Glutamatergic neuron (in vitro differentiated cells): Measurements from ENCODE around the gene ARIH2. TPM values are rescaled to one million over a fixed set of nuclear protein-coding genes. Genes with fewer than 3 reads are reported as not detected.

ENCODE experiments used
- DNase-seq: peaks from one replicate; pipeline ENCODE4 v3.0.0; 2022
- H3K27ac Mint-ChIP-seq: one replicate; pipeline ENCODE4 v1.8.0; 2020; ENCODE audit warnings: mild to moderate bottlenecking, mixed read lengths, inconsistent platforms; ENCODE audit not compliant: unreplicated experiment
- H3K27me3 Mint-ChIP-seq: one replicate; pipeline ENCODE4 v1.8.0; 2020; ENCODE audit warnings: mild to moderate bottlenecking, moderate library complexity, mixed read lengths, inconsistent platforms; ENCODE audit not compliant: unreplicated experiment
- H3K36me3 Mint-ChIP-seq: one replicate; pipeline ENCODE4 v1.8.0; 2020; ENCODE audit warnings: mild to moderate bottlenecking, mixed read lengths, inconsistent platforms; ENCODE audit not compliant: unreplicated experiment
- H3K4me1 Mint-ChIP-seq: one replicate; pipeline ENCODE4 v1.8.0; 2020; ENCODE audit warnings: mild to moderate bottlenecking, low read depth, mixed read lengths, inconsistent platforms; ENCODE audit not compliant: unreplicated experiment
- H3K4me3 Mint-ChIP-seq: one replicate; pipeline ENCODE4 v1.8.0; 2020; ENCODE audit warnings: mild to moderate bottlenecking, mixed read lengths, inconsistent platforms; ENCODE audit not compliant: unreplicated experiment
- H3K9me3 Mint-ChIP-seq: one replicate; pipeline ENCODE4 v1.8.0; 2020; ENCODE audit warnings: mild to moderate bottlenecking, moderate library complexity, mixed read lengths, inconsistent platforms; ENCODE audit not compliant: unreplicated experiment
- total RNA-seq: library from RNA; stranded (reverse); fragmentation: NEBNext Ultra II Directional; extraction: Animal tissue kit (Norgen Biotek cat#: 25700); gene quantifications from one replicate; pipeline ENCODE4 v1.2.1, GENCODE V29; 2021; ENCODE audit not compliant: unreplicated experiment
- TF ChIP-seq, protein P1 (sequence below): fragments of 200-600 bp; sonication (generic); IDR thresholded peaks from one replicate; pipeline ENCODE4 v1.5.0; 2021; ENCODE audit not compliant: partially characterized antibody, unreplicated experiment

Gene ARIH2
- total RNA-seq, 1 donor from 2014 or later, result 74.6 TPM

DNA sequence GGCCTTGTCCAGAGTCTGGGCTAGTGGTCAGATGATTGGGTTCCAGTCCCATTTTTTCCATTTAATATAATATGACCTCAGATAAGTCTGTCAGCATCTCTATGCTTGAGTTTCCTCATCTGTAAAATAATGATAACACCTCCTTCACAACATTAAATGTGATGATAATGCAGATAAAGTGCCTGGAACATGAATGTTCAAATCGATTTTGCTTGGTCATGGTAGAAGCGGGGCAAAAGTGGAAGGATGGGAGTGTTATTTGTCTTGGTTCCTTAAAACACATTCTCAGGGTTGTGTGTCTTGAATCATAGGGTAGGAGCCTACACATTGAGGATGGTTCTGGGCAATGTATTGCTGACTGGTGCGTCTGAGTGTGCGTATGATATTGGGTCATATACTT is 16.9 kb downstream of the ARIH2 start:
- Mint-ChIP-seq H3K27me3 (peaks cover 2% of the 10 kb centered on the region), H3K4me3 (no peak overlapping the region), H3K4me1 (peaks cover 2% of the 10 kb centered on the region), H3K36me3 (no peaks in the 10 kb centered on the region), H3K27ac (no peak overlapping the region), H3K9me3 (no peaks in the 10 kb centered on the region)
- no peak for DNase-seq
- TF ChIP-seq, protein P1, sequence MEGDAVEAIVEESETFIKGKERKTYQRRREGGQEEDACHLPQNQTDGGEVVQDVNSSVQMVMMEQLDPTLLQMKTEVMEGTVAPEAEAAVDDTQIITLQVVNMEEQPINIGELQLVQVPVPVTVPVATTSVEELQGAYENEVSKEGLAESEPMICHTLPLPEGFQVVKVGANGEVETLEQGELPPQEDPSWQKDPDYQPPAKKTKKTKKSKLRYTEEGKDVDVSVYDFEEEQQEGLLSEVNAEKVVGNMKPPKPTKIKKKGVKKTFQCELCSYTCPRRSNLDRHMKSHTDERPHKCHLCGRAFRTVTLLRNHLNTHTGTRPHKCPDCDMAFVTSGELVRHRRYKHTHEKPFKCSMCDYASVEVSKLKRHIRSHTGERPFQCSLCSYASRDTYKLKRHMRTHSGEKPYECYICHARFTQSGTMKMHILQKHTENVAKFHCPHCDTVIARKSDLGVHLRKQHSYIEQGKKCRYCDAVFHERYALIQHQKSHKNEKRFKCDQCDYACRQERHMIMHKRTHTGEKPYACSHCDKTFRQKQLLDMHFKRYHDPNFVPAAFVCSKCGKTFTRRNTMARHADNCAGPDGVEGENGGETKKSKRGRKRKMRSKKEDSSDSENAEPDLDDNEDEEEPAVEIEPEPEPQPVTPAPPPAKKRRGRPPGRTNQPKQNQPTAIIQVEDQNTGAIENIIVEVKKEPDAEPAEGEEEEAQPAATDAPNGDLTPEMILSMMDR, result no peak

GRCh38 chr3:48938156-48938555 is 19.5 kb downstream of the ARIH2 start:
- Mint-ChIP-seq H3K4me1 (no peaks in the 10 kb centered on the region), H3K27ac (no peak overlapping the region), H3K9me3 (no peaks in the 10 kb centered on the region), H3K27me3 (peaks cover 2% of the 10 kb centered on the region), H3K4me3 (no peak overlapping the region), H3K36me3 (no peaks in the 10 kb centered on the region)
- DNase-seq, result no peak
- TF ChIP-seq, protein P1, result no peak

- TF ChIP-seq, protein P1, result no peak
- no peak overlapping the region for H3K4me3 Mint-ChIP-seq
- H3K27ac Mint-ChIP-seq, result no peak overlapping the region
- no peak for DNase-seq
- no peaks in the 10 kb centered on the region for H3K4me1 Mint-ChIP-seq
- H3K27me3 Mint-ChIP-seq, result peaks cover 2% of the 10 kb centered on the region
- no peaks in the 10 kb centered on the region for H3K9me3 Mint-ChIP-seq
- no peaks in the 10 kb centered on the region for H3K36me3 Mint-ChIP-seq
Measured at GRCh38 chr3:48938689-48939088, 20.0 kb downstream of the ARIH2 start.

GRCh38 chr3:48945432-48945831 is 26.8 kb downstream of the ARIH2 start:
- peaks cover 2% of the 10 kb centered on the region for H3K4me1 Mint-ChIP-seq
- peak overlapping the region; percentile 13 for H3K27ac Mint-ChIP-seq
- H3K9me3 Mint-ChIP-seq, result no peaks in the 10 kb centered on the region

DNA sequence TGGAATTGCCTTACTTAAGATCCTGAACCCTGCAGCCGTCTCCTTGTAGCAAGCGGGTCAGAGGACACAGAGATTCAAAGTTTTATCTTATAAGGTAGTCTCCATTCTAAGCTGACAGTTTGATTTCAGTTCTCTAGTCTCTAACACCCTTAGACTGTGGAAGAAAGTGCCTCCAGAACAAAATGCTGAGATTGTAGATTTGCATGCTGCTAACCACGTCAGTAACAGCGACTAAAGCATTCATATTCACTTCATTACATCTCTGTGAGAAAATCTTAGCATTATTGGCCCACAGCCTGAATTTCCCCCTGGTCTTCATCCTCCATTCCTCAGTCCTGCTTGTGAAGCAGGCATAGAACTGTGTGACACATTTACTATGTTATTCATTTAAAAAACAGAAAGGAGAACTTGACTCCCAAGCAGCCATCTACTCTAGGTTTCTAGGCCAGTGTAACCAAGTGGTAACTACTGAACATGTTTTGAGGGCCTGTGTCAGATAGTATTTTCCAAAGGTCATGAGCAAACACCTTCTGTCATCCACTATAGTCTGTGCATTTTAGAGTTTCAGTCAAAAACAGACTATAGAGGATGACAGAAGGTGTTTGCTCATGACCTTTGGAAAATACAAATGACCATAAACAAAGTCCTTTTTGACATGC is 27.4 kb downstream of the ARIH2 start:
- no peak overlapping the region for H3K4me3 Mint-ChIP-seq
- H3K27me3 Mint-ChIP-seq, result no peaks in the 10 kb centered on the region
- TF ChIP-seq, protein P1, result no peak
- no peak for DNase-seq
- H3K9me3 Mint-ChIP-seq, result no peaks in the 10 kb centered on the region
- peaks cover 2% of the 10 kb centered on the region for H3K4me1 Mint-ChIP-seq
- no peak overlapping the region for H3K27ac Mint-ChIP-seq
- H3K36me3 Mint-ChIP-seq, result no peaks in the 10 kb centered on the region

More at GRCh38 chr3:48945432-48945831, 26.8 kb downstream of the ARIH2 start:
- TF ChIP-seq, protein P1, result no peak
- DNase-seq, result no peak
- Mint-ChIP-seq H3K4me3 (no peak overlapping the region), H3K36me3 (no peaks in the 10 kb centered on the region), H3K27me3 (no peaks in the 10 kb centered on the region)
